ENCODE data around the gene AGMO. TPM values are rescaled to one million over a fixed set of nuclear protein-coding genes. Genes with fewer than 3 reads are reported as not detected.

Gene AGMO
- polyA plus RNA-seq, 3 donors = not detected

DNA sequence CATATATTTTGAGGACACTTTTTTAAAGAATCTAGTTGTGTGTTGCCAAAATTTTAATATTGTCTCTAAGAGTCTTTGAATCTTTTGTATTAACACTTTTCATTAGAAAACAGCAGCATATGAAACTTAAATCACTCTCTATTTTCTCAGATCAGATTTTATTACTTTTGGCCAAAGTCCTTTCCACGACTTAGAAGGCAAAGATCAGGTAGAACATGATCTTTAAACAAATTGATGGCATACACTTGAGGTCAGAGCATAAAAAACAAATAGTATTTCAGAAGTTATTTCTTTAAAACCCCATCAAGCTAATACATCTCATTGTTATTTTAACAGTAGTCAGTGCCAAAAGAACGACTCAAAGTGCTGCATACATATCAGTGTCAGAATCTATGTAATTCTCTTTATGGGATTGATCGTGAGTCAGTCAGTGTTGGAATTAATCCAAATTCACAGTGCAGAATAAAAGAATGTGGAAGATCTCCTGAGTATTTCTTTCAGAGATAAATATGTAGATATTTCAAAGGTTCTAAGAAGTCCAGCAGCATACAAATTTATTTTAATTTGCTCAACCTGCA, 9.6 kb upstream of the AGMO start:
- DNase-seq = no peak
- H3K36me3 ChIP-seq (replicated peaks in 1 of 2; ENCODE audit: control insufficient read depth in 1 of 2, insufficient read depth in 2 of 2, low read length in 2 of 2) = no peaks in the 10 kb centered on the region
- no peaks in the 10 kb centered on the region for H3K4me1 Mint-ChIP-seq
- intact Hi-C loops (cut with micrococcal nuclease) = no loop called here
- no peak overlapping the region for H3K4me2 ChIP-seq (replicated peaks; ENCODE audit: extremely low read depth, low read length, poor library complexity, severe bottlenecking)
- H3K9ac ChIP-seq (ENCODE audit: insufficient read depth, low read length, poor library complexity, severe bottlenecking) = no peak overlapping the region
- peaks cover 0 to 3% of the 10 kb centered on the region in 2 donors for H3K9me3 ChIP-seq (replicated peaks in 1 of 2; ENCODE audit: control insufficient read depth in 1 of 2, insufficient read depth in 1 of 2, low read length in 2 of 2)
- no peaks in the 10 kb centered on the region for H3K79me2 ChIP-seq (ENCODE audit: insufficient read depth, low read length)
- no peaks in the 10 kb centered on the region for H3K27me3 ChIP-seq (ENCODE audit: control insufficient read depth in 2 of 2, insufficient read depth in 2 of 2, low read length in 2 of 2)
- H3K27ac Mint-ChIP-seq = no peak overlapping the region
- no peak for TF ChIP-seq CTCF (IDR thresholded peaks at IDR 0.05)
- no peaks in the 10 kb centered on the region for H3K27me3 Mint-ChIP-seq (ENCODE audit: low read depth in 3 of 3)
- H3K9me3 Mint-ChIP-seq = peaks cover 0 to 11% (median 2%) of the 10 kb centered on the region in 7 donors
- H3K27ac ChIP-seq (ENCODE audit: low read depth in 1 of 2, low read length in 2 of 2) = no peak overlapping the region
- no peak overlapping the region for H3K4me3 ChIP-seq (replicated peaks in 1 of 3; ENCODE audit: low read depth in 2 of 3, low read length in 3 of 3)
- no peaks in the 10 kb centered on the region for H3K36me3 Mint-ChIP-seq
- H3K4me3 Mint-ChIP-seq = no peak overlapping the region
- H3K4me1 ChIP-seq (ENCODE audit: control insufficient read depth in 1 of 2, insufficient read depth in 2 of 2, low read length in 2 of 2) = no peaks in the 10 kb centered on the region
- no peak overlapping the region for H2AFZ ChIP-seq (ENCODE audit: insufficient read depth, low read depth, low read length, poor library complexity, severe bottlenecking)
- H4K20me1 ChIP-seq (ENCODE audit: insufficient read depth, low read length) = no peaks in the 10 kb centered on the region
- 100% methylated on average over 1 of the region's 3 CpGs for WGBS (ENCODE audit: insufficient coverage)

- no peaks in the 10 kb centered on the region for H3K36me3 Mint-ChIP-seq
- WGBS (ENCODE audit: insufficient coverage) = 83% methylated on average over 1 of the region's 2 CpGs
- intact Hi-C loops (cut with micrococcal nuclease) = no loop called here
Measured at GRCh38 chr7:15567652-15568051, 5.8 kb upstream of the AGMO start.

More at GRCh38 chr7:15567652-15568051, 5.8 kb upstream of the AGMO start:
- TF ChIP-seq CTCF (IDR thresholded peaks at IDR 0.05) = no peak
- Mint-ChIP-seq H3K4me3 (no peak overlapping the region), H3K27ac (no peak overlapping the region), H3K4me1 (no peaks in the 10 kb centered on the region), H3K9me3 (peaks cover 0 to 4% (median 2%) of the 10 kb centered on the region in 7 donors), H3K27me3 (ENCODE audit: low read depth in 3 of 3) (no peaks in the 10 kb centered on the region)
- no peak overlapping the region for H2AFZ ChIP-seq (ENCODE audit: insufficient read depth, low read depth, low read length, poor library complexity, severe bottlenecking)
- no peaks in the 10 kb centered on the region for H3K9me3 ChIP-seq (replicated peaks in 1 of 2; ENCODE audit: control insufficient read depth in 1 of 2, insufficient read depth in 1 of 2, low read length in 2 of 2)
- H3K36me3 ChIP-seq (replicated peaks in 1 of 2; ENCODE audit: control insufficient read depth in 1 of 2, insufficient read depth in 2 of 2, low read length in 2 of 2) = no peaks in the 10 kb centered on the region
- H3K27me3 ChIP-seq (ENCODE audit: control insufficient read depth in 2 of 2, insufficient read depth in 2 of 2, low read length in 2 of 2) = no peaks in the 10 kb centered on the region
- H3K4me1 ChIP-seq (ENCODE audit: control insufficient read depth in 1 of 2, insufficient read depth in 2 of 2, low read length in 2 of 2) = no peaks in the 10 kb centered on the region
- H3K4me2 ChIP-seq (replicated peaks; ENCODE audit: extremely low read depth, low read length, poor library complexity, severe bottlenecking) = no peak overlapping the region
- H4K20me1 ChIP-seq (ENCODE audit: insufficient read depth, low read length) = no peaks in the 10 kb centered on the region
- no peak overlapping the region for H3K4me3 ChIP-seq (replicated peaks in 1 of 3; ENCODE audit: low read depth in 2 of 3, low read length in 3 of 3)
- no peak for DNase-seq
- no peak overlapping the region for H3K9ac ChIP-seq (ENCODE audit: insufficient read depth, low read length, poor library complexity, severe bottlenecking)
- H3K79me2 ChIP-seq (ENCODE audit: insufficient read depth, low read length) = no peaks in the 10 kb centered on the region
- H3K27ac ChIP-seq (ENCODE audit: low read depth in 1 of 2, low read length in 2 of 2) = no peak overlapping the region
